Coronary artery (tissue), 2 donors: Measurements from ENCODE around the gene KRTAP20-4.

Source experiments
- DNase-seq: peaks from one replicate; pipeline ENCODE4 v3.0.0-alpha.2; 2017; ENCODE audit warnings: low spot score
- H3K27ac ChIP-seq, 2 donors: fragments of 200-600 bp; sonication (generic); one replicate each; pipeline ENCODE4 v1.5.1; 2016 to 2019
- H3K4me3 ChIP-seq: fragments of 200-600 bp; sonication (generic); 2 replicates; pipeline ENCODE4 v1.5.1; 2016; ENCODE audit warnings: mild to moderate bottlenecking, moderate library complexity
- TF ChIP-seq, protein P1 (sequence below): fragments of 200-600 bp; sonication (generic); IDR thresholded peaks from one replicate; pipeline ENCODE4 v1.5.1; 2019; ENCODE audit warnings: antibody characterized with exemption

KRTAP20-4 gene

DNA sequence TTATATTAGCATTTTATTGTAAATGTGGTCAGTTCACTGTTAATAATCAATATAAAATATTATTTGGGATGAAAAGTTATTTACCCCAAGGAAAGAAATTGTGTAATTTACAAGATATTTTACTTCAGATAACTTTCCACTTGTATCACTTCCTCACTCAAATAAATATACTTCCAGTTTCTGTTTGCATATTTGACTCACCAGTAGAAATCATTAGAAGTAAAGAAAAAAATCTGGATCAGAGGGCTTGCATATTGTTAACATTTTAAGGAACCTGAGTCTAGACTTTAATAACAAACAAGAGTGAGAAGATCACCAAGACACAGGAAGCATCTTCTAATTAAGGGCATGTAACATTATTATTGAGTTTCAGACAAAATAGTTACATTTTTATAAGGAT, 347 bp upstream of the KRTAP20-4 start:
- TF ChIP-seq, protein P1, sequence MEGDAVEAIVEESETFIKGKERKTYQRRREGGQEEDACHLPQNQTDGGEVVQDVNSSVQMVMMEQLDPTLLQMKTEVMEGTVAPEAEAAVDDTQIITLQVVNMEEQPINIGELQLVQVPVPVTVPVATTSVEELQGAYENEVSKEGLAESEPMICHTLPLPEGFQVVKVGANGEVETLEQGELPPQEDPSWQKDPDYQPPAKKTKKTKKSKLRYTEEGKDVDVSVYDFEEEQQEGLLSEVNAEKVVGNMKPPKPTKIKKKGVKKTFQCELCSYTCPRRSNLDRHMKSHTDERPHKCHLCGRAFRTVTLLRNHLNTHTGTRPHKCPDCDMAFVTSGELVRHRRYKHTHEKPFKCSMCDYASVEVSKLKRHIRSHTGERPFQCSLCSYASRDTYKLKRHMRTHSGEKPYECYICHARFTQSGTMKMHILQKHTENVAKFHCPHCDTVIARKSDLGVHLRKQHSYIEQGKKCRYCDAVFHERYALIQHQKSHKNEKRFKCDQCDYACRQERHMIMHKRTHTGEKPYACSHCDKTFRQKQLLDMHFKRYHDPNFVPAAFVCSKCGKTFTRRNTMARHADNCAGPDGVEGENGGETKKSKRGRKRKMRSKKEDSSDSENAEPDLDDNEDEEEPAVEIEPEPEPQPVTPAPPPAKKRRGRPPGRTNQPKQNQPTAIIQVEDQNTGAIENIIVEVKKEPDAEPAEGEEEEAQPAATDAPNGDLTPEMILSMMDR, result no peak
- Histone ChIP-seq H3K27ac (no peak overlapping the region), H3K4me3 (no peak overlapping the region)
- DNase-seq, result no peak

DNA sequence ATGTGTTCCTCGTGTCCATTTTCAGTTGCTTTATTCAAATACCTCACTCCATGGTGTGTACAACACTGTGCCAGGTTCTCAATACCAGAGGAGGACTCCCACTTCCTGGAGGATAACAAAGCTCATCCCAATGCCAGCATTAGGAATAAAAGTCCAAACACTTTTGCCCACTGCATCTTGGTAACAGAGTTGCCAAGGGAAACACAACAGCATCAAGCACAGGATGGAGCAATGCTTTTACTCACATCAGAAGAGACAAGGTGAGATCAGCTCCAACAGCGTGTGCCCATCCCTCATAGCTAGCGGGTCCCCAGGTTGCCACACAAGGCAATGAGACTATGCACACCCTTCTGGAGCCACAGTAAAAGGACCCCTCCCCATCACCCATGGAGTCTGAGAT, 2.9 kb downstream of the KRTAP20-4 start:
- DNase-seq, result no peak
- no peak overlapping the region for H3K27ac ChIP-seq
- no peak overlapping the region for H3K4me3 ChIP-seq
- TF ChIP-seq, protein P1, result no peak

DNA sequence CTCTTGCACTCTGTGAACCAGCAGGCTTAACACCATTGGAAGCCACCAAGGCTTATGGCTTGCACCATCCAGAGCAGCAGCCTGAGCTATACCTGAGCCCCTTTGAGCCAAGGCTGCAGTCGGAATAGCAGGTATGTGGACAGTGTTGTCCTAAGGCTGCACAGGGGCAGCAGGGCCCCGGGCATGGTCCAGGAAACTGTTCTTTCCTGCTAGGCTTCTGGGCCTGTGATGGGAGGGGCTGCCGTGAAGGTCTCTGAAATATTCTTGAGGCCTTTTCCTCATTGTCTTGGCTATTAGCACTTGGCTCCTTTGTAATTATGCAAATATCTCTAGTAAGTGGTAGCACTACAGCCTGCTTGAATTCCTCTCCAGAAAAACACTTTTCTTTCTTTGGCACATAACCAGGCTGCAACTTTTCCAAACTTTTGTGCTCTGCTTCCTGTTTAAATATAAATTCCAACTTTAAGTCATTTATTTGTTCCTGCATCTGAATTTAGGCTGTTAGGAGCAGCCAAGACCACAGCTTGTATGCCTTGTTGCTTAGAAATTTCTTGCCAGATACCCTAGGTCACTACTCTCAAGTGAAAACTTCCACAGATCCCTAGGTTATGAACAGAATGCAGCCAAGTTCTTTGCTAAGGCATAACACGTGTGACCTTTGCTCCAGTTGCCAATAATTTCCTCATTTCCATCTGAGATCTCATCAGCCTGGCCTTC, 5.2 kb downstream of the KRTAP20-4 start:
- TF ChIP-seq, protein P1, result no peak
- no peak overlapping the region for H3K4me3 ChIP-seq
- no peak for DNase-seq
- H3K27ac ChIP-seq, result no peak overlapping the region

DNA sequence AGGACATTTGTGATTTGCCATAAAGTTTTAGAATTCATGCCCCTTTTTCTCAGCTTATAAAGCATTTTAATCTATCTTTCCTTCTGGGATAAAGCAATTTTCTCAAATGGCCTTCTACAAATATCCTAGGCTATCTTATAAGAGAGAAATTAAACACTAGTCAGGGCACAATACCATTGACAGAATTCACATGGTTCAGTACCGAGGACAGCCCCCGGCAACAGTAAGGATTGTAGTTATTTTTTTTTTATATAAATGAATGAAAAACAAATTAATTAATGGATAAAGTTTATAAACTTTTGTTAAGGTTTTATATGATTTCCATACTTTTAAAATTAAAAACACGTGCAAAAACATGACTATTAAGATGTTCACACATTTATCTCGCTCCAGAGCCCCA, 7.7 kb downstream of the KRTAP20-4 start:
- no peak for DNase-seq
- TF ChIP-seq, protein P1, result no peak
- Histone ChIP-seq H3K27ac (no peak overlapping the region), H3K4me3 (no peak overlapping the region)

DNA sequence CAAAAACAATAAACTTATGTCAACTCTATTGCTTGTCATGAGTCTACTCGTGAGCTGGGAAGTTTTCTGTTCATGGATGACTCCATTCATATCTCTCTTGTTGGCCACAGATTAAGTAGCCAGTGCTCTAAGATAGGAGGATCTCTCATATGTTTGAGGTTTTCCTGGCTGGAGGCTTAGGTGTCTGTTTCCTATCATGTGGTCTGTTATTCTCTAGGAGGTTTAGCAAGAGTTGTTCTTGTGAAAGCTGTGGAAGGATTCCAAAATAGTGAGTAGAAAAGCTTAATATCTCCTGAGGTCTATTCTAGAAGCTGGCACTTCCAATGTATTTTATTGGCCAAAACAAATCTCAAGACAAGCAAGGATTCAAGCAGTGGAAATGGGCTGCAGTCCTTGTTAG, 8.8 kb downstream of the KRTAP20-4 start:
- DNase-seq, result no peak
- Histone ChIP-seq H3K27ac (no peak overlapping the region), H3K4me3 (no peak overlapping the region)
- TF ChIP-seq, protein P1, result no peak

DNA sequence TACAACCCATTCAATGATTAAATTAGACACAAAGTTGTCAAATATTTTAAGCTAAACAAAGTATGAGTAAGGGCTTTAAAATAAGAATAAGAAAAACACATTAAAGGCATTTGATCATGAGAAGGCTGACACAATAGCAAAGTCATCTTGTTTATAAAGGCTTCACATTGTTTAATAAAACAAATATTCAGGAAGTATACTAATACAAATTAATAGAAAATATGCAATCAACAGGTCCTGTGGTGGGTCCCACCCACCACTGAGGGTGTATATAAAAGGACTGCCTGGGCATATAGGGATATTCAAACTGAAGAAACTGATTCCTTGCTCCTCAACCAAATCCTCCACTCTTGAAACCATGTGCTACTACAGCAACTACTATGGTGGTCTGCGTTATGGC, 14.5 kb downstream of the KRTAP20-4 start, which contains the start of gene KRTAP20-2:
Gene KRTAP20-2 (plus strand): TSS at position 301 of the 400 bp plus-strand sequence. CDS start 58 bp downstream, at position 359.
- TF ChIP-seq, protein P1, result no peak
- no peak for DNase-seq
- H3K27ac ChIP-seq, result no peak within 1 kb of the TSS
- no peak within 1 kb of the TSS for H3K4me3 ChIP-seq

DNA sequence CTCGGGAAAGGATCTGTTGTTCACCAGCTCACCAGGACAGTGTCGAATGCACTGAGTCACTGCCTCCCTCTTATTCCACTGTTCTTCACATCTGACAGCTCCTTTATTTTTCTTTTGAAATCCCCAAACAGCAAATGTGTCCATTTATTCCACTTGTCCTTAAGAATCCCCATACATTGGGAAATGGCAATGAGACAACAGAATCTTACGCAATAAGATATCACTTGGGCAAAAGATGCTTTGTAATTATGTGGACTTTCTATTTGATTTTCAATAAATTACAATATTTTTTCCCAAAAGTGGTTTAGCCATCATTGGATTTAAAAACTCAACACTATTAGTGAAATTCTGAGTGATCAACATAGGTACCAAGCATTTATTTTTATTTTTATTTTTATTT, 18.3 kb downstream of the KRTAP20-4 start:
- Histone ChIP-seq H3K4me3 (no peak overlapping the region), H3K27ac (no peak overlapping the region)
- DNase-seq, result no peak
- TF ChIP-seq, protein P1, result no peak
